HL-60/S4 treated with retinoic acid at 250 ng/mL for 4 days and 3 days (cell line): ENCODE measurements around the gene EYS.
"Not testable (repeated sequence)": the region's sequence is repeated elsewhere in the genome, so short reads cannot be mapped to it uniquely, and the experiment has no call there.

Experiments
- in situ Hi-C: fragments of 300-500 bp; cut with MboI; formaldehyde crosslinking; loops from 2 replicates; pipeline ENCODE4 v1.7.0; 2022; ENCODE audit warnings: low sequenced_read_pairs

EYS gene

DNA sequence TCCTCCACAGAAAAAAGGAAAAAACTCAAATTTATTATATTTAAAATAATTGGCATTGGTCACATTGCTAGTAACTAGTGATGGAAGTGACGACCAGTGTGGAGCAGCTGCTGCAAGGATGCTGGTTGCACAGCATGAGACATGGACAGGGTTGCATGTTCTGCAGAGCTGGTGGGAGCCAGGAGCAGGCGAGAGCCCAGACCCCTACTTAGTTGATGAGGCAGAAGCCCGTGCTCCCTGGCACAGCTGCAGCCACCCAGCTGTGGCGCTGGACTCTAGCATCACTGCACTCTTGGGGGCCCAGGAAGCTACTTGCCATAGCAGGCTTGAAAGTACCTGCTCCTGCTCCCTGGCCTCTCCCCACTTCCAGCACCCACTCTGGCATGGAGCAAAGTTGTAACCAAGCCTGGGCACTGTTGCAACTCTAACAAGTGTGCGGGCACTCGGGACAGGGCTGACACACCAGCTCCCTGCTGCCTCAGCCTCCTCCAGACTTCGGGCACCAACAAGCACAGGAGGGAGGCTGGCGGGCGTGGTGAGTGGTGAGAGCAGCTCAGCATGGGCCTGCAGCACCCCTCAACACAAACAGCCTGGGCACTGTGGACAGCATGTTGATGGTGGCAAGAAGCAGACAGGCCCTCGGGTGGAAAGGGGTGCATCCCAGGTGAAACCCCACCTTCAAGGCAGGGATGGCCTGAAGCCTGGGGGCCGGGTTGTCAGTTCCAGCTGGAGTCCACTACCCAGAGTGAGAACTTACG is 69.6 kb downstream of the EYS start:
- in situ Hi-C loops = no loop called here

DNA sequence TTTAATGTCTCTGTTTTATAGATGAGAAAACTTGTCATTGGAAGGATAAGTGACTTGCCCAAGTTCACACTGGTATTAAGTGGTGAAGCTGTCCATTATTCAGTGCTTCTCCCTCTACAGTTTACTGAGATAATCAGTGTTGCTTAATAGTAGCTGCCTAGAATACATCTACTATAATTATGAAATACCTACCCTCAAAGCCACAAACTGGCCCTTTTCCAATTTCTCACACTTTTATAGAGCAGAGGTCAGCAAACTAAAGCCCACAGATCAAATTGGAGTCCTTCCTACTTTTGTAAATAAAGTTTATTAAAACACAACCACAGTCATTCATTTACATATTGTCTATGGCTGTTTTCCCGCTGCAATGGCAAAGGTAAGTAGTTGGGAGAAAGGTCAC is 73.5 kb downstream of the EYS start:
- in situ Hi-C loops = no loop called here

DNA sequence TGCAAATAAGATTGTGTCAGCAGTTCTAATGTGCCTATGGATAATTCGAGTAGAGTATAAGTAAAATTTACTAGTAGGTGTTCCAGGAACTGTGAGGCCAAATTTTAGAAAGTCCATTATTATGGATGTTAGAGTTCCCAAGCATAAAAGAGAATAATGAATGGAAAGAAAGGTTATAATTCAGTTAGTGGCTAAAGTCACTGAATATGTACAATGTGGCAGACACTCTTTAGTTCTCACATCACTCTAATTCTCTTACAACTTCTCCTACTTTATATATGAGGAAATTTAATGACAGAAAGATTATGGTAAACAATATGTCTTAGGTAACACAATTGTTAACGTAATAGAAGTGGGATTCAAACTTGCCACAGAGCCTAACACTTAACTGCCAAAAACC is 75.3 kb downstream of the EYS start:
- in situ Hi-C loops = no loop called here

DNA sequence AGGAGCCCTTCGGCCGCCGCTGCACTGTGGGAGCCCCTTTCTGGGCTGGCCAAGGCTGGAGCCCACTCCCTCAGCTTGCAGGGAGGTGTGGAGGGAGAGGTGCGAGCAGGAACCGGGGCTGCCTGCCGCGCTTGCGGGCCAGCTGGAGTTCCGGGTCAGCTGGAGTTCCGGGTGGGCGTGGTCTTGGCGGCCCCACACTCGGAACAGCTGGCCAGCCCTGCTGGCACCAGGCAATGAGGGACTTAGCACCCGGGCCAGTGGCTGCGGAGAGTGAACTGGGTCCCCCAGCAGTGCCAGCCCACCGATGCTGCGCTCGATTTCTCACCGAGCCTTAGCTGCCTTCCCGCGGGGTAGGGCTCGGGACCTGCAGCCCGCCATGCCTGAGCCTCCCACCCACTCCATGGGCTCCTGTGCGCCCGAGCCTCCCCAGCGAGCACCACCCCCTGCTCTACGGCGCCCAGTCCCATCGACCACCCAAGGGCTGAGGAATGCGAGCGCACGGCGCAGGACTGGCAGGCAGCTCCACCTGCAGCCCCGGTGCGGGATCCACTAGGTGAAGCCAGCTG is 79.5 kb downstream of the EYS start:
- in situ Hi-C loops = not testable (repeated sequence)

DNA sequence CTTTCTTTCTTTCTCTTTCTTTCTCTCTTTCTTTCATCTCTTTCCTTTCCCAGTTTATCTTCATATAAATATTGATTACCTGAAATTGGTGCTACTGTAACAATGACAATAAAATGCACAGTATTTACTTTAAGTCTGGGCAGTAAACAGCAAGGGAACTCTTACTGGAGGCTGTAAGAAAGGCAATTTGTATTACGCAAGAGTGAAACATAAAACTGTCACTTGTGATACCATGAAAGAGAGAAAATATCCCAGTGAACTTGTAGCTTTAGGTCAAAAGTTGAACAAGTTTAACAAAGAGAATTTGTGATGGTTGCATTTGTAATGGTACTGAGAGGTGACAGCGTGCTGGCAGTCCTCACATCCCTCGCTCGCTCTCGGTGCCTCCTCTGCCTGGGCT is 80.0 kb downstream of the EYS start:
- in situ Hi-C loops = no loop called here

DNA sequence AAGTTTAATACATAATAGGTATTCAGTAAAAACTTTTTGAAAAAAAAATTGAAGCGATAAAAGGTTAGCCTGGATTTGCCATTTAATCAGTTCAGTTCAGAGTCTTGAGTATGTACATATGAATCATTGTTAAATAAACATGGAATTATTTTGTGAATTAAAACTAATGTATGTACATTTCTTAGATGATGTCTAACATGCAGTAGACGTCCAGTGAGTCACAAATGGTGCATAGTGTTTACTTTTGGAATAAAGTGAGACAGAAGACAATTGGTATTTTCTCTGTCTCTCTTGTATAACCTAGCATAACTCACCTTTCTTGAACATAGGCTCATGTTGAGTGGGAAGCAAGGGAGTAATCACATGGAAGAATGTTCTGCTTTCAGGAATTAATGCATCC is 83.5 kb downstream of the EYS start:
- in situ Hi-C loops = no loop called here

DNA sequence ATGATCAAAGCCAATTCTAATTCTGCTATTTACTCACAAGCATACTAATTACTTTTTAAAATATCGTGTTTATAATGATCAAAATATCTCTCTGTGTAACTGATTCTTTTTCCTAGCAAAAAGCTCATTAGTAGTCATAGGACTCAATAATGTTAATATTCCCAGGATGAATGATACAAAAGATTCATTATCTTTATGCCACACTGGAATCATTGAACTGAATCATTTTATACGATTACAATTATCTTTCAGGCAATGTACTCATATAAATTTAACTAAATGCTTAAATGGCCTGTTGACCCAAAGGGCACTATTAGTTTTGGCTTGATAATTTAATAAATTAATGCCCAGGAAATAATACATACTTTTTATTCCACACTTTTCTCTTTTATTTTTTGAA is 96.3 kb downstream of the EYS start:
- in situ Hi-C loops = no loop called here

DNA sequence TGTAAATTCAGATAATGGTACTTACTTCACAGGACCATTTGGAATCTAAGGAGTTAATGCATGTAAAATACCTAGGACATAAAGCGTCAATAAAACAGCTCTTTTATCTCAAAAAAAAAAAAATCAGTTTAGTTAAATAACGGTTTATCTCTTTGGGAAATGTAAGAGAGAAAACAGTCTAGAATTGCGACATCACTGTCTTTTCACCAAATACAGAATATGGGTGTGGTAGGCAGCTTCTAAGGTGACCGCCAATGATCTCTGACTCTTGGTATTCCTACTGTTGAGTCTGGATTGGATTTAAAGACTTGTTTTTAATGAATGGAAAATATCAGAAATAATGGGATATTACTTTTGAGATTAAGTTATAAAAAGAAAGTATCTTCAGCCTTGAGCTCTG is 111.5 kb downstream of the EYS start:
- in situ Hi-C loops = no loop called here

DNA sequence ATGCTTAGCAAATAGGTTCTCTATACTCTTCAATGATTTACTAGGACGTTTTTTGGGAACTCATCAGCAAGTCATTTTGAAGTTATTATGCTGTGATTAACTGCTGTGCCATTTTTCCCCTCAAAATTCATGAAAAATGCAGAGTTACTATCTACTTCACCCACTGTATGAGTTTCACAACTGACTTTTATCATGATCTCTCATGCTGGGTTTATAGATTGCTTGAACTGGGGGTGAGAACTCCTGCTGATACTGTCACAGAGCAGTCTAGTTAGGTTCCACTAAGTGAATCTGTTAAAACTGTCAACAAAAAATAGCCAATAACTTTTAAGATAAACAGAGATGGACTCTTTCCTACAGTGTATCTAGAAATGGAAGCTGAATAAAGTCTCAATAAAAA is 136.7 kb downstream of the EYS start:
- in situ Hi-C loops = no loop called here

DNA sequence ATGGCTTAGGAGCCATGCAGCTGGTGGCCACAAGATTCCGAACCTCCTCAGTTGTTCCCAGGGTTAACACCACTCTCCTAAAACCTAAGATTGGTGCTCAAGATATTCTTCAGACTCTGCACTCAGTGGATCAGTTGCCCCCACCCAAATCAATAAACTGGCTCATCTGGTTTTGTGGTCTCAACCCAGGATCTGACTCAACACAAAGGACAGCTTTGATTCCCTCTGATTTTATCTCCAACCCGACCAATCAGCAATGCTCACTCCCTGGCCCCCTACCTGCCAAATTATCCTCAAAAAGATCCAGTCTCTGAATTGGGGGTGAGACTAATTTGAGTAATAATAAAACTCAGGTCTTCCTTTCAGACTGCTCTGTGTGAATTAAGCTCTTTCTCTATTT is 137.5 kb downstream of the EYS start:
- in situ Hi-C loops = no loop called here

DNA sequence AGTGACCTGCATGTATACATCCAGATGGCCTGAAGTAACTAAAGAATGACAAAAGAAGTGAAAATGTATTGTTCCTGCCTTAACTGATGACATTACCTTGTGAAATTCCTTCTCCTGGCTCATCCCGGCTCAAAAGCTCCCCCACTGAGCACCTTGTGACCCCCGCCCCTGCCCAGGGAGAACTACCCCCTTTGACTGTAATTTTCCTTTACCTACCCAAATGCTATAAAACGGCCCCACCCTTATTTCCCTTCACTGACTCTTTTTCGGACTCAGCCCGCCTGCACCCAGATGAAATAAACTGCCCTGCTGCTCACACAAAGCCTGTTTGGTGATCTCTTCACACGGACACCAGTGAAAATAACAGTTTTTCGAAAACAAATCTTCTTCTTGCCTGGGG is 138.0 kb downstream of the EYS start:
- in situ Hi-C loops = not testable (repeated sequence)

DNA sequence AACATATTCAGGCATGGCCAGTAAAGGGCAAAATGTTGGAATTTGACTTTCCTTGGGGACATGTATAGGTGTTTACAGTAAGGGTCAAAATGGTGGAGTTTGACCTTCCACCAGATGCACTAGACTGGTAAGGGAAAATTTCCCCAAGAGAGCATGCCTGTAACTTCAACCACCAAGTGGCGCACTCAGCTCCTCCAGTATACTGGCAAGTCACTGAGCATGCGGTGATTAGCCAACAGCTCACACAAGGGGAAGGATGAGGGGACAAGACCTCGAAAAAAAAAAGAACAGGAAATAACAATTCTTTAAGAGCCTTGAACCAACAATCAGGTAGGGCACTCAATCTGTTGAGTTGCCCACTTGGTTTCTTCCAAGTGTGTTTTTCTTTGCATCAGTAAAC is 140.9 kb downstream of the EYS start:
- in situ Hi-C loops = no loop called here

DNA sequence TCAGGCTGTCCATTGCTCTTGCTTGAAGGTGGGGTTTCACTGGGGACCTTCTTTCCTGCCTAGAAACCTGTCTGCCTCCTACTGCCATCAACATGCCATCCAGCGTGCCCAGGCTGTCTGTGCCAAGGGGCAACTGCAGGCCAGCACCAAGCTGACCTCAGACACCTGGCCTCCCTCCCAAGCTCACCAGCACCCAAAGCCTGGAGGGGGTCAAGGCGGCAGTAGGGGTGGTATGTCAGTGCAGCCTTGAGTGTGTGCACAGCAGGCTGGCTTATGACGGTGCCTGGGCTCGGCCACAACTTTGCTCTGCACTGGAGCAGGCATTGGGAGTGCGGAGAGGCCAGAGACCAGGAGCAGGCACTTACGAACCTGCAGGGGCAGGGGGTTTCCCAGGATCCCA is 149.0 kb downstream of the EYS start:
- in situ Hi-C loops = no loop called here

DNA sequence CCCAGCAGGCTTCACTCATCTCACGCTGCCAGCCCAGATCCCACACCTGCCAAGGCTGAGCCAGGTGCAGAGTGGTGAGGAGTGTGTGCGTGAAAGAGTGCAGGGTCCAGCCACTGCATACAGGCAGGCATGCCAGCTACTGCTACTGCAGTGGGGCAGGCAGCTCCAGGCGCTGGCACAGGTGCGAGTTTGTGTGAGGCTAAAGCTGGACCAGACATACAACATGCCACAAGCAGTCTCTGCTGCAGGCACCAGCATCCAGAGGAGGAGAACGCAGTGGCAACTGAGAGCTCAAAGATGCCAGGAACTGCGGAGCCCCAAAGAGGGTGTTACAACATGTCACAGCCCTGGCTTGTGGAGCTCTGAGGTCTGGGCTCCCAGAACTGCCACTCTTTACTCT is 149.8 kb downstream of the EYS start:
- in situ Hi-C loops = no loop called here

DNA sequence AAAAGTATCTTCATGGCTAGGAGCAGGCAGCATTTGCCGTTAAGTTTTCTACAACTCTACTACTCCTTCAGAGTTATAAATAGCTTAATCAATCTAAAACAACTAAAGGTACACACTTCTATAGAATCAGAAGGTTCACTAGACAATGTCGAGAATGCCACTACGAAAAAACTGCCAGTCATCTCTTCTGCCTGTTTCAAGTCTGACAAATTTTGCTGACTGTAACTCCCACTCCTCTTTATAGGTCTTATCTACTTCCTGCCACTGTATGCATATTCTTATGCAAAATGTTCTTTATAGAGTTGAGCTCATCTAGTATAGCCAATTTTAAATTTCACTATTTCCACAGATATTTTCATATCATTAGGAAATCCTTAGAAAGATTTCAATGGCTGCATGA is 160.1 kb downstream of the EYS start:
- in situ Hi-C loops = no loop called here

DNA sequence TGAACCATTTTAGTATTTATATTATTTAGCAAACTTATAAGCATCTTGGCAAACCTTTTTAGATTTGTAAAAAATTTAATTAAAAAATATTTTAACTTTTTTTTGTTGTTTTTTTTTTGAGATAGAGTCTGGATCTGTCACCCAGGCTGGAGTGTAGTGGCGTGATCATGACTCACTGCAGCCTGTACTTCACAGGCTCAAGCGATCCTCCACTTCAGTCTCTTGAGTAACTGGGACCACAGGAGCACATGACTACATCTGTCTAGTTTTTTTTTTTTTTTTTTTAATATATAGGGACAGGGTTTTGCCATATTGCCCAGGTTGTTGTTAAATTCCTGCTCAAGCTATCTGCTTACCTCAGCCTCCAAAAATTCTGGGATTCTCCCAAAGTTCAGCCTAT is 161.1 kb downstream of the EYS start:
- in situ Hi-C loops = no loop called here

DNA sequence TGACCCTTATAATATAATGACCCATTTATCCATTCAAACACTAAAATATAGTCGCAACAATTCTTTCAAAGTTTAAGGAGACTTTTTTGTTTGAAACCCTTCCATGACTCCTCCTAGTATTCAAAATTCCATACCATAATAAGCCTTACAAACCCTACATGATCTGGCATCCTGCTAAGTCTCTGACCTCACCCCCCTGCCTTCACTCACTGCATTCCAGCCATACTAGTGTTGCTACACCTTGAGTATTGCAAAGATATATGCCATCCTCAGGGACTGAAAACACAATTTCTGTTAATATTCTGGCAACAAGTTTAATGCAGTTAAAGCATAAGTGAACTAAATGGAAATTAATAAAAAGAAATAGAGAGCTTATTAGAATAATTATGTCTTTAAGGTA is 168.4 kb downstream of the EYS start:
- in situ Hi-C loops = no loop called here

DNA sequence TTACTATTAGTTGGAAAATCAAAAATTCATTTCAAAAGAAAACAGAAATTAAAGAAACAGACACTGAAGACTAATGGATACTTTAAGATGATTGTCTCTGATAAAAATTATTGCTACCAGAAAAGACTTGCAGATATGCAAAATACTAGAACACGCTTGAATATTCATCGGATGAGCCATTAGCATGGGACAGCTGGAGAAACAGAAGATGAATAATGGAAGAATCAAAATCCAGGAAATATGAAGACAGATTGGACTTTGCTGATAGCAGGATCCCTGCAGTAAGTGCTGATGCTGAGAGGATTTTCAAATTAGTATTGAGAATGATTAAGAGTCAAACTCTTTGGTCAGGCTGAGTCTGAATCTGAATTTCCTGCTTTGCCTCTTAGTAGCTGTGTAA is 169.4 kb downstream of the EYS start:
- in situ Hi-C loops = no loop called here

DNA sequence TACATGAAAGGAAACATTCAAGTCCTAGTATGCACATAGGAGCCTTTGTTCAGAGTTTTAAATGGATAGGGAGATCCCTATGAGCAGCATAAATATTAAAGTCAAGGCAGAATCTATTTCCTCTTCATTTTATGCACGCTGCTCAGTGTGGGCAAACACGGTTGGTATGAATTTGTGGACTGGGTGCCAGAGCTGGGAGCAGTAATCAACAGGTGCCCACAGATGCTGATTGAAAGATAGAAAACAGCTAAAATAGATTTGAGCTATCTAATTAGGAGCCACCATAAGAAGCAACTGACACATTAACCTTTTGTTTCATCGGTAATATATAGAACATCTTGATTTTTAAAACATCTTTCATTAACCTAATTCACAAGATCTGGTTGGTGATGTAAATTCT is 175.5 kb downstream of the EYS start:
- in situ Hi-C loops = no loop called here

DNA sequence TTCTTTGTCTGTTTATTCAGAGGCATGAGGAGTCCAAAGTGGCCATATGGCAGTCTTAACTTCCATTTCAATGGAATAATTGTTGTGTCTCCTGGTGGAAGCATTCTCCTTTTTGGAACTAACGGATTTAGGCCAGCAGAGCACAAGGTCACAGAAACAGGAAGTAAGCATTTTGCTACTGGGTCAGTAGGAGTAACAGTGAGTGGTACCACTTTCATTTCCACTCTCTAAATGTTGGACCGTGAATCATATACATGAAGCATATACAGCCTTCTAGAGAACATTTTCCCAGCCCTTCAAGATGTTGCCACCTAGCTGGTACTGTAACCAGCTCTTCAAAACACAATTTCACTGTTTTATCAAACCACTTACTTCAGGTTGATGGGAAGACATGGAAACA is 182.8 kb downstream of the EYS start:
- in situ Hi-C loops = no loop called here

DNA sequence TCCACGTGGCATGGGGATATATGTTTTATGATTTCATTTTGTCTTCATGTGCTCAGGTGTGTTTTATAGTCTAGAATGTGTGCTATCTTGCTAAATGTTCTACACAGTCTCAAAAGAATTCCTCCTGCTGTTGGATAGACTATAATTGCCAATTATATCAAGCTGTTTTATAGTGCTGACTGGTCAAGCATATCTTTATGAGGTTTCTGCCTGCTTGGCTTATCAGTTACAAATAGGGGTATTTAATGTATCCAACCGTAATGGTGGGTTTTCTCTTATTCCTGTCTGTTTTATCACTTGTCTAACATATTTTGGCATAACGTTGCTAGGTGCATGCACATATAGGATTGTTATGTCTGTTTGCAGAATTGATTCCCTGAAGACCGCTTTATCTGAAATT is 201.3 kb downstream of the EYS start:
- in situ Hi-C loops = no loop called here

DNA sequence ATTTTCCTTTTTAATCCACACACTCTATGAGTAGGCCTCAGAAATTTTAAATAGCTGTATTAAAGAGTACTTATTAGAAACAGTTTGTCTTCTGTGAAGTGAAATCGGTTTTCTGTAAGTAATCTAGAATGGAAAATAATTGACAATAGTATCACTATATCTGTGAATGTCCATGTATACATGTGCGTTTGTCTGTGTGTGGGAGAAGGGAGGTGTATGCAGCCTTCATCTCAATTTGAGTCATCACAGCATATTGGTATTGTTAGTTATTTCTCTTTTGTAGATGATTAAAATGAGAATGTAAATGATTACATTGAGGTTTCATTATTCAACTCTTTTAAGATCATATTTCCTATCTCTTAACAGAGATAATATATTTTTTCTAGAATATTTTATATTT is 206.0 kb downstream of the EYS start:
- in situ Hi-C loops = no loop called here

DNA sequence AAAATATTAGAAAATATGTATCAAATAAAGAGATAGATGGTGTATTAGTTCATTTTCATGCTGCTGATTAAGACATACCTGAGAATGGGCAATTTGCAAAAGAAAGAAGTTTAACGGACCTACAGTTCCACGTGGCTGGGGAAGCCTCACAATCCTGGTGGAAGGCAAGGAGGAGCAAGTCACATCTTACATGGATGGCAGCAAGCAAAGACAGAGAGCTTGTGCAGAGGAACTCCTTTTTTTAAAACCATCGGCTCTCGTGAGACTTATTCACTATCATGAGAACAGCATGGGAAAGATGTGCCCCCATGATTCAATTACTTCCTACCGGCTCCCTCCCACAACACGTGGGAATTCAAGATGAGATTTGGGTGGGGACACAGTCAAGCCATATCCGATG is 223.4 kb downstream of the EYS start:
- in situ Hi-C loops = not testable (repeated sequence)
